Keratinocyte (primary cell): ENCODE data around the gene RETSAT.

Experiments used
- CTCF ChIP-seq, 3 experiments: IDR thresholded peaks in 1 of 3; conservative IDR thresholded peaks in 1 of 3; optimal IDR thresholded peaks in 1 of 3; 2 replicates in 2 of 3; 3 replicates in 1 of 3; pipeline versions ENCODE3 to v1.5.1; 2011; ENCODE audit warnings: low read length in 3 of 3, mild to moderate bottlenecking in 3 of 3, moderate library complexity in 2 of 3, control low read depth in 1 of 3, inconsistent platforms in 1 of 3; ENCODE audit not compliant: insufficient read depth in 2 of 3; ENCODE audit errors: extremely low read depth in 1 of 3
- EZH2 ChIP-seq: IDR thresholded peaks from one replicate; pipeline ENCODE4 v1.6.1; 2012; ENCODE audit warnings: inconsistent platforms, mild to moderate bottlenecking, low read length, moderate library complexity

- TF ChIP-seq CTCF (optimal IDR thresholded peaks at IDR 0.05 in 1 of 3, IDR thresholded peaks at IDR 0.05 in 1 of 3, conservative IDR thresholded peaks at IDR 0.05 in 1 of 3; ENCODE audit: extremely low read depth in 1 of 3, insufficient read depth in 2 of 3, low read length in 3 of 3) (no peak), EZH2 (no peak)
Observed at GRCh38 chr2:85341269-85342029, 12.9 kb downstream of the RETSAT start.
